ENCODE data around the gene GCFC2. TPM values are rescaled to one million over a fixed set of nuclear protein-coding genes. Genes with fewer than 3 reads are reported as not detected.

Gene GCFC2
- total RNA-seq, 1 experiment from 2014 or later = 18.3 TPM

- Histone ChIP-seq H3K9me3 (ENCODE audit: control insufficient read depth, low read depth, low read length) (no peaks in the 10 kb centered on the region), H3K79me1 (ENCODE audit: insufficient read depth, low read depth, low read length, poor library complexity, severe bottlenecking) (no peaks in the 10 kb centered on the region), H2BK20ac (ENCODE audit: low read depth, low read length, poor library complexity, severe bottlenecking) (no peak overlapping the region), H3K56ac (ENCODE audit: insufficient read length, low read depth, low read length) (no peak overlapping the region), H3K27ac (ENCODE audit: insufficient read length, low read depth, low read length) (no peak overlapping the region), H3K18ac (ENCODE audit: insufficient read length, low read depth, low read length) (no peak overlapping the region), H2BK120ac (ENCODE audit: low read depth, low read length, poor library complexity, severe bottlenecking) (no peak overlapping the region), H3K23ac (ENCODE audit: insufficient read length, low read depth, low read length) (no peak overlapping the region), H3K4me2 (ENCODE audit: insufficient read depth, insufficient read length, low read length) (no peak overlapping the region), H3K9ac (ENCODE audit: extremely low read depth, insufficient read length, low read length) (no peak overlapping the region), H3K23me2 (ENCODE audit: insufficient read length, low read depth, low read length, poor library complexity, severe bottlenecking) (peaks cover under 1% of the 10 kb centered on the region), H3K4me1 (ENCODE audit: insufficient read depth, low read length) (no peaks in the 10 kb centered on the region), H3K27me3 (ENCODE audit: insufficient read depth, low read length) (no peaks in the 10 kb centered on the region), H4K5ac (ENCODE audit: insufficient read length, low read depth, low read length) (no peak overlapping the region), H3K79me2 (ENCODE audit: insufficient read depth, low read length) (no peaks in the 10 kb centered on the region; the same call in 1 of the 2 replicates), H4K20me1 (ENCODE audit: control insufficient read depth, insufficient read depth, insufficient read length) (no peaks in the 10 kb centered on the region), H4K8ac (replicated peaks; ENCODE audit: insufficient read length, low read depth, low read length) (no peak overlapping the region), H2BK15ac (ENCODE audit: low read depth, low read length) (no peak overlapping the region), H2BK5ac (ENCODE audit: insufficient read length, low read length) (no peak overlapping the region), H2AFZ (ENCODE audit: low read length) (no peak overlapping the region), H3K14ac (ENCODE audit: insufficient read depth, low read length) (no peak overlapping the region), H3K4ac (ENCODE audit: low read depth, low read length) (no peak overlapping the region), H2AK5ac (ENCODE audit: insufficient read length, low read length) (no peak overlapping the region), H4K91ac (ENCODE audit: insufficient read length, low read depth, low read length) (no peak overlapping the region), H2BK12ac (ENCODE audit: insufficient read length, low read depth, low read length) (no peak overlapping the region), H3T11ph (ENCODE audit: low read length) (no peak overlapping the region)
- DNase-seq = no peak
- no peak for TF ChIP-seq CTCF (conservative IDR thresholded peaks at IDR 0.05)
- Mint-ChIP-seq H3K4me1 (peaks cover 8 to 13% of the 10 kb centered on the region in 2 experiments), H3K27me3 (ENCODE audit: low read depth) (no peaks in the 10 kb centered on the region; the same call in 1 of the 2 replicates), H3K4me3 (no peak overlapping the region), H3K9me3 (no peaks in the 10 kb centered on the region), H3K36me3 (ENCODE audit: insufficient read depth in 1 of 3, low read depth in 3 of 3) (peaks cover 12 to 49% (median 42%) of the 10 kb centered on the region in 3 experiments; a peak in 5 of 7 replicates), H3K27ac (no peak overlapping the region; a peak in 1 of 7 replicates)
- WGBS (ENCODE audit: extremely low coverage, insufficient read length, low lambda C conversion rate) = no CpG with 5 or more reads among the region's 1 CpG
These were observed 4.8 kb downstream of the GCFC2 start for GRCh38 chr2:75705921-75706320.
